ENCODE results near the gene SOX9. TPM values are rescaled to one million over a fixed set of nuclear protein-coding genes. Genes with fewer than 3 reads are reported as not detected.

Gene SOX9
- total RNA-seq (2014; rRNA removed; shearing (Covaris generic)), result 13.8 and 16.6 TPM in 2 replicates
- 18.5 and 20.8 TPM in 2 replicates for polyA plus RNA-seq (2016; fragmentation: Nextera tagmentation; extraction: Ambion mirVana)

DNA sequence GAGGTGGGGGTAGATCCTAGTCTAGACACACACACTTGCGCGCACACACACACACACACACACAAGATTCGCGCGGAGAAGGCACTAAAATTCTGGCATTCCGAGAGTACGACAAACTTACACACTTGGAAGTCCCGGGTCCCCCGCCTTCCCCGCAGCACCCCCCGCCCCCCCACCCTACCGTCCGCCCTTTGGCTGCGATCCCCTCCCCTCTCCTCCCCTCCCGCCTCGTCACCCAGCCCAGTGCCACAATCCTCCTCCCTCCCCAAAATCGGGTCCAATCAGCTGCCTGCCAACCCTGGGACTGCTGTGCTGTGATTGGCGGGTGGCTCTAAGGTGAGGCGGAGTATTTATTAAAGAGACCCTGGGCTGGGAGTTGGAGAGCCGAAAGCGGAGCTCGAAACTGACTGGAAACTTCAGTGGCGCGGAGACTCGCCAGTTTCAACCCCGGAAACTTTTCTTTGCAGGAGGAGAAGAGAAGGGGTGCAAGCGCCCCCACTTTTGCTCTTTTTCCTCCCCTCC lies at the start of gene SOX9:
TSS of gene SOX9 (plus strand) at position 379 of the 522 bp plus-strand sequence. CDS start 372 bp downstream, outside the sequence.
- 1 to 3% methylated on average over 21 to 27 of the region's 27 CpGs for WGBS, 2 experiments (ENCODE audit: low coverage in 1 of 2, low lambda C conversion rate in 2 of 2, missing lambda C conversion rate in 2 of 2)
- no peaks in the 10 kb centered on the region for H4K20me1 ChIP-seq (ENCODE audit: insufficient read depth)
- peaks cover 13% of the 10 kb centered on the region for H3K36me3 ChIP-seq (ENCODE audit: low read depth)
- peak within 1 kb of the TSS; percentile 70 for H3K27ac ChIP-seq
- H3K79me2 ChIP-seq (ENCODE audit: insufficient read depth), result peaks cover 38% of the 10 kb centered on the region
- TF ChIP-seq EZH2 (IDR thresholded peaks at IDR 0.05; ENCODE audit: insufficient read depth, poor library complexity, severe bottlenecking) (no peak), EZH2phosphoT487 (IDR thresholded peaks at IDR 0.05; ENCODE audit: insufficient read depth, low read depth) (no peak)
- H3K4me1 ChIP-seq (ENCODE audit: insufficient read depth), result peaks cover 19% of the 10 kb centered on the region
- peak within 1 kb of the TSS; percentile 79 for H3K9ac ChIP-seq
- no peaks in the 10 kb centered on the region for H3K9me2 ChIP-seq (ENCODE audit: insufficient read depth)
- no peaks in the 10 kb centered on the region for H3K27me3 ChIP-seq (replicated peaks; ENCODE audit: insufficient read depth)
- DNase-seq, result peak; percentile 96
- peak within 1 kb of the TSS; percentile 87 for H2AFZ ChIP-seq
- peak within 1 kb of the TSS; percentile 94 for H3K4me3 ChIP-seq
- no peaks in the 10 kb centered on the region for H3K9me3 ChIP-seq (ENCODE audit: low read depth)
- in situ Hi-C loops (cut with MboI), result loop anchor here (25.0 kb wide), 1 partner anchor 1358 kb away; no protein-coding TSS in a partner anchor
- H3F3A ChIP-seq (ENCODE audit: insufficient read depth), result peaks cover 19% of the 10 kb centered on the region
- H3K4me2 ChIP-seq (ENCODE audit: unreplicated experiment), result peak within 1 kb of the TSS; percentile 79

DNA sequence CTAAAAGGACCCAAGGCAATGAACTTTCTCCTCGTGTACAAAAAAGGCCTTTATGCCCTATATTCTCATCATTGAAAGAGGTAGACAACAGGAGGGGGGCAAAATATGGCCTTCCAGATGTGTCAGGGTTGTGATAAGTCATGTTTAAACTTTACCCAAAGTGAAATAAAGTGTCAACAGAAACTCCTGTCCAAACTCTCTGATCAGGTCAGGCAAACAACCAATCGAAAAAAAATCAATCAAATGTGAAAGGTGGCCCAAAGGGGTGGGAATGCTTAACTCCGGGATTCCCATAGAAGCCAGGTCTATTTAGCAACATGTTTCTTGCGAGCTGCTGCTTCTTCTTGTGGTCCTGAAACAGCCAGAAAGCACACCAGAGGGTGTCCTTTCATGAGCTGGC lies 49.5 kb upstream of the SOX9 start:
- no peaks in the 10 kb centered on the region for H3K9me2 ChIP-seq (ENCODE audit: insufficient read depth)
- no peak for DNase-seq
- H3K9me3 ChIP-seq (ENCODE audit: low read depth), result no peaks in the 10 kb centered on the region
- H3F3A ChIP-seq (ENCODE audit: insufficient read depth), result no peaks in the 10 kb centered on the region
- H3K4me2 ChIP-seq (ENCODE audit: unreplicated experiment), result no peak overlapping the region
- H3K4me3 ChIP-seq, result no peak overlapping the region
- no peak overlapping the region for H3K9ac ChIP-seq
- H3K27ac ChIP-seq, result no peak overlapping the region
- H4K20me1 ChIP-seq (ENCODE audit: insufficient read depth), result no peaks in the 10 kb centered on the region
- WGBS, 2 experiments (ENCODE audit: low coverage in 1 of 2, low lambda C conversion rate in 2 of 2, missing lambda C conversion rate in 2 of 2), result 48 to 53% methylated on average over 4 of the region's 4 CpGs
- H2AFZ ChIP-seq, result no peak overlapping the region
- TF ChIP-seq EZH2 (IDR thresholded peaks at IDR 0.05; ENCODE audit: insufficient read depth, poor library complexity, severe bottlenecking), result no peak
- TF ChIP-seq EZH2phosphoT487 (IDR thresholded peaks at IDR 0.05; ENCODE audit: insufficient read depth, low read depth), result no peak
- in situ Hi-C loops (cut with MboI), result no loop called here
- H3K36me3 ChIP-seq (ENCODE audit: low read depth), result no peaks in the 10 kb centered on the region
- no peaks in the 10 kb centered on the region for H3K27me3 ChIP-seq (replicated peaks; ENCODE audit: insufficient read depth)
- H3K79me2 ChIP-seq (ENCODE audit: insufficient read depth), result no peaks in the 10 kb centered on the region
- H3K4me1 ChIP-seq (ENCODE audit: insufficient read depth), result no peaks in the 10 kb centered on the region

DNA sequence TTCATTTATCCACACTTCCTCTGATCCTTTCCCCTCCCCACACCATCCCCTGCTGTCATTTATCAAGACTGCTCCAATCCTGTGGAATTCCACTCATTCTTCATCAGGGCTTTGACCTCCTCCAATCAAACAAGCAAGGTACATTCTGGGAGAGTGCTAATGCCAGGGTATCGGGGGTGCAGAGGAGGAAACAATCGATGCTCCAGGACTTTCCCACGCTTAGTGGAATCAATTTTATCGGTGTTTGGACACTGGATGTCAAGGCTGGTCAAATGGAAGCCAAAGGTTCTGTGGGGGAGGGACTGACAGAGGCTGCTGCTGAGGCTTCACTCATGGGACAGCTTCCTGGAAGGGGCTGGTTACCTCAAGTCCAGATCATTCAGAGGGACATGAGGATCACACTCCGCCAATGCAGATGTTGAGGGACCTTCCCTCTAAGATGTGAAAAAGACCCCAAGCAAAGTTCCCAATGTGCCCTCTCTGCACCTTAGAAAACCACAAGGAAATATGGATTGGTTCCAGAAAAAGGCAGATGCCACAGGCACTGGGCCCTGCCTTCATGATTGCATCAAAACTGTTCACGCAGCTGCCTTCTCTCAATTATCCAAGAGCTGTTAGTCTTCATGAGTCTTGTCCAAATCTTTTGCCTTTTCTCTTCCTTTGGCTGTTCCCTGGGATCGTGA lies 44.7 kb upstream of the SOX9 start:
- H3K9me2 ChIP-seq (ENCODE audit: insufficient read depth), result no peaks in the 10 kb centered on the region
- DNase-seq, result no peak
- in situ Hi-C loops (cut with MboI), result no loop called here
- no peaks in the 10 kb centered on the region for H3K36me3 ChIP-seq (ENCODE audit: low read depth)
- H3K4me2 ChIP-seq (ENCODE audit: unreplicated experiment), result no peak overlapping the region
- H3K4me1 ChIP-seq (ENCODE audit: insufficient read depth), result no peaks in the 10 kb centered on the region
- no peak overlapping the region for H3K4me3 ChIP-seq
- TF ChIP-seq EZH2 (IDR thresholded peaks at IDR 0.05; ENCODE audit: insufficient read depth, poor library complexity, severe bottlenecking) (no peak), EZH2phosphoT487 (IDR thresholded peaks at IDR 0.05; ENCODE audit: insufficient read depth, low read depth) (no peak)
- no peak overlapping the region for H3K9ac ChIP-seq
- WGBS, 2 experiments (ENCODE audit: low coverage in 1 of 2, low lambda C conversion rate in 2 of 2, missing lambda C conversion rate in 2 of 2), result 66 to 69% methylated on average over 7 of the region's 7 CpGs
- no peak overlapping the region for H3K27ac ChIP-seq
- H3F3A ChIP-seq (ENCODE audit: insufficient read depth), result no peaks in the 10 kb centered on the region
- H2AFZ ChIP-seq, result no peak overlapping the region
- H3K27me3 ChIP-seq (replicated peaks; ENCODE audit: insufficient read depth), result no peaks in the 10 kb centered on the region
- no peaks in the 10 kb centered on the region for H4K20me1 ChIP-seq (ENCODE audit: insufficient read depth)
- no peaks in the 10 kb centered on the region for H3K79me2 ChIP-seq (ENCODE audit: insufficient read depth)
- H3K9me3 ChIP-seq (ENCODE audit: low read depth), result no peaks in the 10 kb centered on the region

DNA sequence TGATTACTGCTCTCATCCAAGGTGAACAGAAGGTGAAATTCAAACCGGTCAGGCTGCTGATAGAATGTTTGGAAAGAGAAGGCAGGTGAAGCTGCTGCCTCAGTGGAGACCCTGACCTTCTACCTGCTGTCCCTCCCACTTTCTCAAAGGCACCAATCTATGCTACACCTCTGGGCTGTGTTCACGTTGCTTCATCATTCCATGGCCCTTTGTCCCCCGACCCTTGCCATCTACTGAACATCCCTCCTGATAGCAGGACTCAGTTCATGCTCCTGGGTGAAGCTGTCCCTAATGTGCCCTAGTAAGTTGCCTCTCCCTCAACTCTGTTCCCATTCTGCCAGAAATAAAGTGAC lies 44.2 kb upstream of the SOX9 start:
- Histone ChIP-seq H3K27ac (no peak overlapping the region), H2AFZ (no peak overlapping the region), H3K9me2 (ENCODE audit: insufficient read depth) (no peaks in the 10 kb centered on the region), H3K4me1 (ENCODE audit: insufficient read depth) (no peaks in the 10 kb centered on the region), H3K9me3 (ENCODE audit: low read depth) (no peaks in the 10 kb centered on the region), H3F3A (ENCODE audit: insufficient read depth) (no peaks in the 10 kb centered on the region), H4K20me1 (ENCODE audit: insufficient read depth) (no peaks in the 10 kb centered on the region), H3K79me2 (ENCODE audit: insufficient read depth) (no peaks in the 10 kb centered on the region), H3K9ac (no peak overlapping the region), H3K4me2 (ENCODE audit: unreplicated experiment) (no peak overlapping the region), H3K27me3 (replicated peaks; ENCODE audit: insufficient read depth) (no peaks in the 10 kb centered on the region), H3K36me3 (ENCODE audit: low read depth) (no peaks in the 10 kb centered on the region), H3K4me3 (no peak overlapping the region)
- in situ Hi-C loops (cut with MboI), result no loop called here
- TF ChIP-seq EZH2 (IDR thresholded peaks at IDR 0.05; ENCODE audit: insufficient read depth, poor library complexity, severe bottlenecking) (no peak), EZH2phosphoT487 (IDR thresholded peaks at IDR 0.05; ENCODE audit: insufficient read depth, low read depth) (no peak)
- DNase-seq, result no peak
- whole genome bisulfite sequencing, 2 experiments (ENCODE audit: low coverage in 1 of 2, low lambda C conversion rate in 2 of 2, missing lambda C conversion rate in 2 of 2), result 56 to 66% methylated on average over 3 of the region's 3 CpGs
